ENCODE data around the gene SH2D5. TPM values are rescaled to one million over a fixed set of nuclear protein-coding genes. Genes with fewer than 3 reads are reported as not detected.

The SH2D5 gene
- total RNA-seq, 1 experiment from 2014 or later, result 7.1 TPM

DNA sequence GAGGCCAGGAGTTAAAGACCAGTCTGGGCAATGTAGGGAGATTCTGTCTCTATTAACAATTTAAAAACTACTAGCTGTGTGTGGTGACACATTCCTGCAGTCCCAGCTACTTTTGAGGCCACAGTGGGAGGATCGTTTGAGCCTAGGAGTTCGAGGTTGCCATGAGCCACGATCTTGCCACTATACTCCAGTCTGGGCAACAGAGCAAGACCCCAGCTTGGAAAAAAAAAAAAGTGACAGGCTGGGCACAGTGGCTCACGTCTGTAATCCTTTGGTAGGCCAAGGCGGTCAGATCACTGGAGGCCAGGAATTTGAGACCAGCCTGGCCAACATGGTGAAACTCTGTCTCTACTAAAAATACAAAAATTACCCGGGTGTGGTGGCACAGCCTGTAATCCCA is 27.8 kb upstream of the SH2D5 start:
- ATAC-seq, result no peak

DNA sequence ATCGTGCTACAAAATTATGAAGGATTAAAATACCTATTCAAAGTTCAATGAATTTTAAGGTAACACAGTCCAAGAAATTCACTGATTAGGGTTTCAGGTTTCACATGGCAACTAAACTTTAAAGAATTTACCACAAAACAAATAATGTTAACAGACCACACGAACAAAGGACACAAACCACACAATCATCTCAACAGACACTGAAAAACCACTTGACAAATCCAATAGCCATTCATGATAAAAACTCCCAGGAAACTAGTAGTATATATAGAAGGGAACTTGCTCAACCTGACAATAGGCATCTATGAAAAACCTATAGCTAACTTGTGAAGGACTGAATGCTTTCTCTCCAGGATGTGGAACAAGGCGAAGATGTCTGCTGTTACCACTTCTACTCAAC is 21.1 kb upstream of the SH2D5 start:
- TF ChIP-seq CTCF (conservative IDR thresholded peaks at IDR 0.05; ENCODE audit: low read depth, low read length) (no peak), EZH2phosphoT487 (IDR thresholded peaks at IDR 0.05; ENCODE audit: borderline replicate concordance, low read length) (no peak)
- Histone ChIP-seq H4K20me1 (ENCODE audit: low read length) (peaks cover 12% of the 10 kb centered on the region; the same call in 1 of the 2 replicates), H3K79me2 (ENCODE audit: low read length) (peaks cover 4% of the 10 kb centered on the region; the same call in 1 of the 2 replicates), H3K4me1 (ENCODE audit: insufficient read depth, low read length) (peaks cover 22% of the 10 kb centered on the region), H3K27me3 (ENCODE audit: low read length) (no peaks in the 10 kb centered on the region), H2AFZ (ENCODE audit: low read length) (no peak overlapping the region), H3K9me3 (ENCODE audit: low read length) (no peaks in the 10 kb centered on the region), H3F3A (ENCODE audit: low read length, unreplicated experiment) (peaks cover 5% of the 10 kb centered on the region), H3K27ac (ENCODE audit: low read length) (peak overlapping the region; percentile 60), H3K4me3 (ENCODE audit: low read length) (no peak overlapping the region), H3K4me2 (ENCODE audit: low read length) (peak overlapping the region; percentile 20; the same call in 1 of the 2 replicates), H3K9me2 (replicated peaks; ENCODE audit: low read length) (no peaks in the 10 kb centered on the region), H3K36me3 (ENCODE audit: low read depth, low read length) (peaks cover 37% of the 10 kb centered on the region), H3K9ac (ENCODE audit: low read length) (no peak overlapping the region)
- CTCF ChIA-PET, result interaction anchor here (0.6 kb wide), 1 partner anchor 57 kb away, joined by 3 read pairs; no protein-coding TSS in a partner anchor
- ATAC-seq (peak; percentile 87), DNase-seq (peak; percentile 70)
- POLR2A ChIA-PET (ENCODE audit: unreplicated experiment), result no interaction called here
- BruUV-seq (replicated peaks), result no TSS peak
- intact Hi-C loops (cut with micrococcal nuclease), result no loop called here

More for the DNA sequence above, 27.8 kb upstream of the SH2D5 start:
- TF ChIP-seq EZH2 (IDR thresholded peaks at IDR 0.05; ENCODE audit: low read length, unreplicated experiment), result no peak
- TF ChIP-seq CTCF (conservative IDR thresholded peaks at IDR 0.05; ENCODE audit: low read depth, low read length), result no peak
- TF ChIP-seq EZH2phosphoT487 (IDR thresholded peaks at IDR 0.05; ENCODE audit: borderline replicate concordance, low read length), result no peak
- H3F3A ChIP-seq (ENCODE audit: low read length, unreplicated experiment), result no peaks in the 10 kb centered on the region
- no peak overlapping the region for H3K4me3 ChIP-seq (ENCODE audit: low read length)
- no peaks in the 10 kb centered on the region for H3K9me2 ChIP-seq (replicated peaks; ENCODE audit: low read length)
- H3K9me3 ChIP-seq (ENCODE audit: low read length), result no peaks in the 10 kb centered on the region
- H3K27me3 ChIP-seq (ENCODE audit: low read length), result no peaks in the 10 kb centered on the region
- no peaks in the 10 kb centered on the region for H3K4me1 ChIP-seq (ENCODE audit: insufficient read depth, low read length)
- no peak overlapping the region for H3K4me2 ChIP-seq (ENCODE audit: low read length)
- CTCF ChIA-PET, result no interaction called here
- H4K20me1 ChIP-seq (ENCODE audit: low read length), result peaks cover 4% of the 10 kb centered on the region; the same call in 1 of the 2 replicates
- BruUV-seq (replicated peaks), result no TSS peak
- no peak overlapping the region for H3K9ac ChIP-seq (ENCODE audit: low read length)
- no peaks in the 10 kb centered on the region for H3K79me2 ChIP-seq (ENCODE audit: low read length)
- POLR2A ChIA-PET (ENCODE audit: unreplicated experiment), result no interaction called here
- peaks cover 62% of the 10 kb centered on the region for H3K36me3 ChIP-seq (ENCODE audit: low read depth, low read length)
- no peak overlapping the region for H2AFZ ChIP-seq (ENCODE audit: low read length)
- no peak overlapping the region for H3K27ac ChIP-seq (ENCODE audit: low read length)
- no peak for DNase-seq
- intact Hi-C loops (cut with micrococcal nuclease), result no loop called here

DNA sequence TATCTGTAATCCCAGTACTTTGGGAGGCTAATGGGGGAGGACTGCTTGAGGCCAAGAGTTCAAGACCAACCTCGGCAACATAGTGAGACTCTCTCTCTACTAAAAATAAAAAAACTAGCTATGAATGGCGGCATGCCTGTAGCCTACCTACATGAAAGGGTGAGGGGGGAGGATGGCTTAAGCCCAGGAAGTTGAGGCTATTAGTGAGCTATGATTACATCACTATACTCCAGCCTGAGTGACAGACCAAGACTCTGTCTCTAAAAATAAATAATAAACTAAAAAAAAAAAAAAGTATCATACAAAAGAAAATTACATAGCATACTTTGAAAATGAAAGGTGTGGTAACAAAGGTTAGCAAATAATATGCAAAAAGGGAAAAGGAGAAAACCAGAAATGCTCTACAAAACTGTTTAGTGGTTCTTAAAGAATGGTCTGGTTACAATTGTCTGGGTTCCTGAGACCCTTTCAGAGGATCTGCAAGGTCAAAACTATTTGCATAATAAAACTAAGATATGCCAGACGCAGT is 19.0 kb upstream of the SH2D5 start:
- H3K27ac ChIP-seq (ENCODE audit: low read length), result no peak overlapping the region
- DNase-seq, result no peak
- ChIA-PET POLR2A (ENCODE audit: unreplicated experiment) (no interaction called here), CTCF (no interaction called here)
- no peak overlapping the region for H3K9ac ChIP-seq (ENCODE audit: low read length)
- H3K4me2 ChIP-seq (ENCODE audit: low read length), result no peak overlapping the region
- no peaks in the 10 kb centered on the region for H3K27me3 ChIP-seq (ENCODE audit: low read length)
- H3K9me3 ChIP-seq (ENCODE audit: low read length), result no peaks in the 10 kb centered on the region
- peaks cover 55% of the 10 kb centered on the region for H3K36me3 ChIP-seq (ENCODE audit: low read depth, low read length)
- TF ChIP-seq EZH2phosphoT487 (IDR thresholded peaks at IDR 0.05; ENCODE audit: borderline replicate concordance, low read length) (no peak), EZH2 (IDR thresholded peaks at IDR 0.05; ENCODE audit: low read length, unreplicated experiment) (no peak), CTCF (conservative IDR thresholded peaks at IDR 0.05; ENCODE audit: low read depth, low read length) (no peak)
- no peak overlapping the region for H3K4me3 ChIP-seq (ENCODE audit: low read length)
- peaks cover 22% of the 10 kb centered on the region for H3K4me1 ChIP-seq (ENCODE audit: insufficient read depth, low read length)
- H4K20me1 ChIP-seq (ENCODE audit: low read length), result peaks cover 12% of the 10 kb centered on the region; the same call in 1 of the 2 replicates
- H3K79me2 ChIP-seq (ENCODE audit: low read length), result peaks cover 10% of the 10 kb centered on the region; the same call in 1 of the 2 replicates
- no peaks in the 10 kb centered on the region for H3K9me2 ChIP-seq (replicated peaks; ENCODE audit: low read length)
- ATAC-seq, result no peak
- BruUV-seq (replicated peaks), result no TSS peak
- H3F3A ChIP-seq (ENCODE audit: low read length, unreplicated experiment), result peaks cover 5% of the 10 kb centered on the region
- intact Hi-C loops (cut with micrococcal nuclease), result no loop called here
- H2AFZ ChIP-seq (ENCODE audit: low read length), result no peak overlapping the region
